SK-N-SH treated with all-trans-retinoic acid at 6 μM for 48 hours (cell line): ENCODE results near the gene SMC4.

Source experiments
- ATAC-seq: fragments of 200-7000 bp; cut with Tn5 transposase; 3 replicates; pipeline ENCODE4 v1.9.1; 2020; ENCODE audit warnings: mild to moderate bottlenecking, moderate library complexity
- ARNTL ChIP-seq: fragments of 450-650 bp; formaldehyde crosslinking; IDR thresholded peaks from 2 replicates; pipeline ENCODE4 v1.5.0; 2020; ENCODE audit warnings: low read depth, mild to moderate bottlenecking, moderate library complexity, borderline replicate concordance
- BACH2 ChIP-seq: fragments of 250-450 bp; sonication (Bioruptor Pico); IDR thresholded peaks from 2 replicates; pipeline ENCODE4 v1.9.0; 2021; ENCODE audit warnings: mild to moderate bottlenecking, borderline replicate concordance
- ESRRG ChIP-seq: fragments of 250-450 bp; sonication (Bioruptor Pico); IDR thresholded peaks from 2 replicates; pipeline ENCODE4 v1.6.1; 2021; ENCODE audit warnings: mild to moderate bottlenecking
- GLIS3 ChIP-seq: fragments of 250-450 bp; sonication (Bioruptor Pico); IDR thresholded peaks from 2 replicates; pipeline ENCODE4 v1.5.0; 2020; ENCODE audit warnings: mild to moderate bottlenecking, moderate library complexity
- OSR1 ChIP-seq: fragments of 250-450 bp; sonication (Bioruptor Pico); IDR thresholded peaks from 2 replicates; pipeline ENCODE4 v1.8.0; 2022; ENCODE audit warnings: moderate library complexity, mild to moderate bottlenecking, inconsistent platforms
- PPARA ChIP-seq: fragments of 250-450 bp; sonication (Bioruptor Pico); IDR thresholded peaks from 2 replicates; pipeline ENCODE4 v1.5.0; 2020; ENCODE audit warnings: mild to moderate bottlenecking, borderline replicate concordance
- TCF4 ChIP-seq: fragments of 250-450 bp; sonication (Bioruptor Pico); IDR thresholded peaks from 2 replicates; pipeline ENCODE4 v1.8.0; 2021; ENCODE audit warnings: mild to moderate bottlenecking, moderate library complexity, borderline replicate concordance
- ZFP3 ChIP-seq: fragments of 250-450 bp; sonication (Bioruptor Pico); IDR thresholded peaks from 2 replicates; pipeline ENCODE4 v1.5.0; 2020; ENCODE audit warnings: mild to moderate bottlenecking, moderate library complexity
- ZNF565 ChIP-seq: fragments of 450-650 bp; formaldehyde crosslinking; conservative IDR thresholded peaks from 2 replicates; pipeline ENCODE4 v1.5.0; 2020; ENCODE audit warnings: low read depth, mild to moderate bottlenecking, moderate library complexity
- ZNF70 ChIP-seq: fragments of 450-650 bp; formaldehyde crosslinking; IDR thresholded peaks from 2 replicates; pipeline ENCODE4 v1.5.0; 2020; ENCODE audit warnings: mild to moderate bottlenecking, moderate library complexity
- ZNF8 ChIP-seq: fragments of 450-650 bp; formaldehyde crosslinking; IDR thresholded peaks from 2 replicates; pipeline ENCODE4 v1.5.0; 2020; ENCODE audit warnings: mild to moderate bottlenecking, moderate library complexity
- TF ChIP-seq, protein P1 (sequence below): fragments of 250-450 bp; sonication (Bioruptor Pico); IDR thresholded peaks from 2 replicates; pipeline ENCODE4 v1.5.1; 2021; ENCODE audit warnings: mild to moderate bottlenecking, moderate library complexity
- TF ChIP-seq, protein P2 (sequence below): fragments of 250-450 bp; sonication (Bioruptor Pico); IDR thresholded peaks from 2 replicates; pipeline ENCODE4 v1.5.1; 2020; ENCODE audit warnings: low read depth, mild to moderate bottlenecking, moderate library complexity
- TF ChIP-seq, protein P3 (sequence below): fragments of 250-450 bp; sonication (Bioruptor Pico); IDR thresholded peaks from 2 replicates; pipeline ENCODE4 v1.5.0; 2020; ENCODE audit warnings: mild to moderate bottlenecking, moderate library complexity
- TF ChIP-seq, protein P4 (sequence below): fragments of 250-450 bp; sonication (Bioruptor Pico); IDR thresholded peaks from 2 replicates; pipeline ENCODE4 v1.8.0; 2021; ENCODE audit warnings: low read depth, mild to moderate bottlenecking, moderate library complexity, borderline replicate concordance
- TF ChIP-seq, protein P5 (sequence below): fragments of 250-450 bp; sonication (Bioruptor Pico); IDR thresholded peaks from 2 replicates; pipeline ENCODE4 v1.8.0; 2020; ENCODE audit warnings: mild to moderate bottlenecking, moderate library complexity, borderline replicate concordance

SMC4 gene

DNA sequence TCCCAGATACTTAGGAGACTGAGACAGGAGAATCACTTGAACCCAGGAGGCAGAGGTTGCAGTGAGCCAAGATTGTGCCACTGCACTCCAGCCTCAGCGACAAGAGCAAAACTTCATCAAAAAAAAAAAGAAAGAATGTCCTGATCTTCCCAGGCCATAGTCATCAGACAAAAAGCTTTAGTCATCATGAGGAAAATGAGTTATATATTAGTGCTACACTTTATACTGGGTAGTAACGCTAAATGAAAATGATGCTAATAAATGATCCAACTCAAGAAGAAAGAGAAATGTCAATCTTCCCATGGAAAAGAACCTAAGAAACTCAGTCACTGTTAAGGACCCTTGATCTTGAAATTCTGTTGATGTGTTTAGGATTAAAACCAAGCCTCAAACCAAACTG lies 76.4 kb downstream of the SMC4 start:
- TF ChIP-seq TCF4 (CRISPR knock-in tag) (no peak), ZNF565 (CRISPR knock-in tag) (no peak), ZNF8 (CRISPR knock-in tag) (no peak), ZNF70 (no peak), OSR1 (CRISPR knock-in tag) (no peak), ARNTL (CRISPR knock-in tag) (no peak), GLIS3 (no peak)
- TF ChIP-seq, protein P1, sequence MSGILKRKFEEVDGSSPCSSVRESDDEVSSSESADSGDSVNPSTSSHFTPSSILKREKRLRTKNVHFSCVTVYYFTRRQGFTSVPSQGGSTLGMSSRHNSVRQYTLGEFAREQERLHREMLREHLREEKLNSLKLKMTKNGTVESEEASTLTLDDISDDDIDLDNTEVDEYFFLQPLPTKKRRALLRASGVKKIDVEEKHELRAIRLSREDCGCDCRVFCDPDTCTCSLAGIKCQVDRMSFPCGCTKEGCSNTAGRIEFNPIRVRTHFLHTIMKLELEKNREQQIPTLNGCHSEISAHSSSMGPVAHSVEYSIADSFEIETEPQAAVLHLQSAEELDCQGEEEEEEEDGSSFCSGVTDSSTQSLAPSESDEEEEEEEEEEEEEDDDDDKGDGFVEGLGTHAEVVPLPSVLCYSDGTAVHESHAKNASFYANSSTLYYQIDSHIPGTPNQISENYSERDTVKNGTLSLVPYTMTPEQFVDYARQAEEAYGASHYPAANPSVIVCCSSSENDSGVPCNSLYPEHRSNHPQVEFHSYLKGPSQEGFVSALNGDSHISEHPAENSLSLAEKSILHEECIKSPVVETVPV (CRISPR knock-in tag), result no peak
- TF ChIP-seq, protein P2, sequence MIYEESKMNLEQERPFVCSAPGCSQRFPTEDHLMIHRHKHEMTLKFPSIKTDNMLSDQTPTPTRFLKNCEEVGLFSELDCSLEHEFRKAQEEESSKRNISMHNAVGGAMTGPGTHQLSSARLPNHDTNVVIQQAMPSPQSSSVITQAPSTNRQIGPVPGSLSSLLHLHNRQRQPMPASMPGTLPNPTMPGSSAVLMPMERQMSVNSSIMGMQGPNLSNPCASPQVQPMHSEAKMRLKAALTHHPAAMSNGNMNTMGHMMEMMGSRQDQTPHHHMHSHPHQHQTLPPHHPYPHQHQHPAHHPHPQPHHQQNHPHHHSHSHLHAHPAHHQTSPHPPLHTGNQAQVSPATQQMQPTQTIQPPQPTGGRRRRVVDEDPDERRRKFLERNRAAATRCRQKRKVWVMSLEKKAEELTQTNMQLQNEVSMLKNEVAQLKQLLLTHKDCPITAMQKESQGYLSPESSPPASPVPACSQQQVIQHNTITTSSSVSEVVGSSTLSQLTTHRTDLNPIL (CRISPR knock-in tag), result no peak
- TF ChIP-seq, protein P3, sequence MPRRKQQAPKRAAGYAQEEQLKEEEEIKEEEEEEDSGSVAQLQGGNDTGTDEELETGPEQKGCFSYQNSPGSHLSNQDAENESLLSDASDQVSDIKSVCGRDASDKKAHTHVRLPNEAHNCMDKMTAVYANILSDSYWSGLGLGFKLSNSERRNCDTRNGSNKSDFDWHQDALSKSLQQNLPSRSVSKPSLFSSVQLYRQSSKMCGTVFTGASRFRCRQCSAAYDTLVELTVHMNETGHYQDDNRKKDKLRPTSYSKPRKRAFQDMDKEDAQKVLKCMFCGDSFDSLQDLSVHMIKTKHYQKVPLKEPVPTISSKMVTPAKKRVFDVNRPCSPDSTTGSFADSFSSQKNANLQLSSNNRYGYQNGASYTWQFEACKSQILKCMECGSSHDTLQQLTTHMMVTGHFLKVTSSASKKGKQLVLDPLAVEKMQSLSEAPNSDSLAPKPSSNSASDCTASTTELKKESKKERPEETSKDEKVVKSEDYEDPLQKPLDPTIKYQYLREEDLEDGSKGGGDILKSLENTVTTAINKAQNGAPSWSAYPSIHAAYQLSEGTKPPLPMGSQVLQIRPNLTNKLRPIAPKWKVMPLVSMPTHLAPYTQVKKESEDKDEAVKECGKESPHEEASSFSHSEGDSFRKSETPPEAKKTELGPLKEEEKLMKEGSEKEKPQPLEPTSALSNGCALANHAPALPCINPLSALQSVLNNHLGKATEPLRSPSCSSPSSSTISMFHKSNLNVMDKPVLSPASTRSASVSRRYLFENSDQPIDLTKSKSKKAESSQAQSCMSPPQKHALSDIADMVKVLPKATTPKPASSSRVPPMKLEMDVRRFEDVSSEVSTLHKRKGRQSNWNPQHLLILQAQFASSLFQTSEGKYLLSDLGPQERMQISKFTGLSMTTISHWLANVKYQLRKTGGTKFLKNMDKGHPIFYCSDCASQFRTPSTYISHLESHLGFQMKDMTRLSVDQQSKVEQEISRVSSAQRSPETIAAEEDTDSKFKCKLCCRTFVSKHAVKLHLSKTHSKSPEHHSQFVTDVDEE (CRISPR knock-in tag), result no peak
- ATAC-seq, result no peak

DNA sequence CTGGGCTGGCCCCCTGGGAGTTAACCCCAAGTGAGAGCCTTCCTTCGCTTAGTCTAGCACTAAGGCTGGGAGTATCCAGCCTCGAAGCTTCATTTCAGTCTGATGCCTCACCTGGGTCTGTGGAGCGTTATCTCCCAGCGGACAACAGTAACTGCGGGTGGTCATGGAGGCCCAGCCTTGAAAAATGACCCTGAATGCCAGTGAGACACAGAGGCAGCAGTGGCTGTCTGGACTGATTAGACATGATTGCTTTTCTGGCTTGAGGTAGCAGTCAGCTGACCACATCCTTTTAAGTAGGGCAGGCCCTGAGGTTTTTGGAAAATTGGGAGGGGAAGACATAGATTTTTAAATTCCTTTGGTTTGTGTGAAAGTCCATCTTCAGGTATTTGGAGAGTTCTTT lies 78.3 kb downstream of the SMC4 start:
- TF ChIP-seq ZFP3, result no peak
- TF ChIP-seq, protein P2 (CRISPR knock-in tag), result no peak
- no peak for TF ChIP-seq PPARA (CRISPR knock-in tag)
- no peak for TF ChIP-seq ZNF565 (CRISPR knock-in tag)
- no peak for TF ChIP-seq ZNF8 (CRISPR knock-in tag)
- no peak for TF ChIP-seq GLIS3
- TF ChIP-seq, protein P4, sequence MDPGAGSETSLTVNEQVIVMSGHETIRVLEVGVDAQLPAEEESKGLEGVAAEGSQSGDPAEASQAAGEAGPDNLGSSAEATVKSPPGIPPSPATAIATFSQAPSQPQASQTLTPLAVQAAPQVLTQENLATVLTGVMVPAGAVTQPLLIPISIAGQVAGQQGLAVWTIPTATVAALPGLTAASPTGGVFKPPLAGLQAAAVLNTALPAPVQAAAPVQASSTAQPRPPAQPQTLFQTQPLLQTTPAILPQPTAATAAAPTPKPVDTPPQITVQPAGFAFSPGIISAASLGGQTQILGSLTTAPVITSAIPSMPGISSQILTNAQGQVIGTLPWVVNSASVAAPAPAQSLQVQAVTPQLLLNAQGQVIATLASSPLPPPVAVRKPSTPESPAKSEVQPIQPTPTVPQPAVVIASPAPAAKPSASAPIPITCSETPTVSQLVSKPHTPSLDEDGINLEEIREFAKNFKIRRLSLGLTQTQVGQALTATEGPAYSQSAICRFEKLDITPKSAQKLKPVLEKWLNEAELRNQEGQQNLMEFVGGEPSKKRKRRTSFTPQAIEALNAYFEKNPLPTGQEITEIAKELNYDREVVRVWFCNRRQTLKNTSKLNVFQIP (CRISPR knock-in tag), result no peak
- no peak for TF ChIP-seq OSR1 (CRISPR knock-in tag)
- no peak for TF ChIP-seq ARNTL (CRISPR knock-in tag)
- no peak for TF ChIP-seq ESRRG (CRISPR knock-in tag)
- no peak for TF ChIP-seq TCF4 (CRISPR knock-in tag)
- TF ChIP-seq, protein P1 (CRISPR knock-in tag), result no peak
- TF ChIP-seq BACH2, result no peak
- TF ChIP-seq, protein P5, sequence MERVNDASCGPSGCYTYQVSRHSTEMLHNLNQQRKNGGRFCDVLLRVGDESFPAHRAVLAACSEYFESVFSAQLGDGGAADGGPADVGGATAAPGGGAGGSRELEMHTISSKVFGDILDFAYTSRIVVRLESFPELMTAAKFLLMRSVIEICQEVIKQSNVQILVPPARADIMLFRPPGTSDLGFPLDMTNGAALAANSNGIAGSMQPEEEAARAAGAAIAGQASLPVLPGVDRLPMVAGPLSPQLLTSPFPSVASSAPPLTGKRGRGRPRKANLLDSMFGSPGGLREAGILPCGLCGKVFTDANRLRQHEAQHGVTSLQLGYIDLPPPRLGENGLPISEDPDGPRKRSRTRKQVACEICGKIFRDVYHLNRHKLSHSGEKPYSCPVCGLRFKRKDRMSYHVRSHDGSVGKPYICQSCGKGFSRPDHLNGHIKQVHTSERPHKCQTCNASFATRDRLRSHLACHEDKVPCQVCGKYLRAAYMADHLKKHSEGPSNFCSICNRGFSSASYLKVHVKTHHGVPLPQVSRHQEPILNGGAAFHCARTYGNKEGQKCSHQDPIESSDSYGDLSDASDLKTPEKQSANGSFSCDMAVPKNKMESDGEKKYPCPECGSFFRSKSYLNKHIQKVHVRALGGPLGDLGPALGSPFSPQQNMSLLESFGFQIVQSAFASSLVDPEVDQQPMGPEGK (CRISPR knock-in tag), result no peak
- TF ChIP-seq, protein P3 (CRISPR knock-in tag), result no peak
- peak; percentile 26 for ATAC-seq
